ENCODE results near the gene SNAPIN. TPM values are rescaled to one million over a fixed set of nuclear protein-coding genes. Genes with fewer than 3 reads are reported as not detected.

Gene SNAPIN
- total and polyA plus RNA-seq, 9 of the 15 experiments (the other 6 are each of a cell fraction or from before 2014, with no cell fraction given), result 11.2 to 43.9 (median 32.3) TPM

- no peak for TF ChIP-seq ASH1L (IDR thresholded peaks at IDR 0.05; ENCODE audit: borderline replicate concordance, low read depth, partially characterized antibody)
- TF ChIP-seq, protein P1, sequence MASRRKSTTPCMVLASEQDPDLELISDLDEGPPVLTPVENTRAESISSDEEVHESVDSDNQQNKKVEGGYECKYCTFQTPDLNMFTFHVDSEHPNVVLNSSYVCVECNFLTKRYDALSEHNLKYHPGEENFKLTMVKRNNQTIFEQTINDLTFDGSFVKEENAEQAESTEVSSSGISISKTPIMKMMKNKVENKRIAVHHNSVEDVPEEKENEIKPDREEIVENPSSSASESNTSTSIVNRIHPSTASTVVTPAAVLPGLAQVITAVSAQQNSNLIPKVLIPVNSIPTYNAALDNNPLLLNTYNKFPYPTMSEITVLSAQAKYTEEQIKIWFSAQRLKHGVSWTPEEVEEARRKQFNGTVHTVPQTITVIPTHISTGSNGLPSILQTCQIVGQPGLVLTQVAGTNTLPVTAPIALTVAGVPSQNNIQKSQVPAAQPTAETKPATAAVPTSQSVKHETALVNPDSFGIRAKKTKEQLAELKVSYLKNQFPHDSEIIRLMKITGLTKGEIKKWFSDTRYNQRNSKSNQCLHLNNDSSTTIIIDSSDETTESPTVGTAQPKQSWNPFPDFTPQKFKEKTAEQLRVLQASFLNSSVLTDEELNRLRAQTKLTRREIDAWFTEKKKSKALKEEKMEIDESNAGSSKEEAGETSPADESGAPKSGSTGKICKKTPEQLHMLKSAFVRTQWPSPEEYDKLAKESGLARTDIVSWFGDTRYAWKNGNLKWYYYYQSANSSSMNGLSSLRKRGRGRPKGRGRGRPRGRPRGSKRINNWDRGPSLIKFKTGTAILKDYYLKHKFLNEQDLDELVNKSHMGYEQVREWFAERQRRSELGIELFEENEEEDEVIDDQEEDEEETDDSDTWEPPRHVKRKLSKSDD (conservative IDR thresholded peaks at IDR 0.05; ENCODE audit: low read length), result no peak
- peak in 1 of 2 experiments; percentile 60; a peak in 1 of 4 replicates for TF ChIP-seq KDM4B (IDR thresholded peaks at IDR 0.05; ENCODE audit: borderline replicate concordance in 2 of 2, low read depth in 1 of 2)
- peak; percentile 47; the same call in 1 of the 2 replicates for TF ChIP-seq PKNOX1 (IDR thresholded peaks at IDR 0.05)
- TF ChIP-seq GABPA (tag; conservative IDR thresholded peaks at IDR 0.05; ENCODE audit: low read depth), result peak; percentile 84
- TF ChIP-seq ZNF174 (CRISPR knock-in tag; IDR thresholded peaks at IDR 0.05), result no peak
- peak; percentile 87 for TF ChIP-seq POLR2A (conservative IDR thresholded peaks at IDR 0.05)
- 0 out of 2 replicates have a peak, but pooled peaks have one; percentile 36 for TF ChIP-seq ZNF644 (tag; IDR thresholded peaks at IDR 0.05; ENCODE audit: low read depth)
- TF ChIP-seq SLC30A9 (CRISPR knock-in tag; IDR thresholded peaks at IDR 0.05), result no peak
- no peak for TF ChIP-seq FOXP1 (CRISPR knock-in tag; IDR thresholded peaks at IDR 0.05)
- TF ChIP-seq EHMT2 (IDR thresholded peaks at IDR 0.05), result no peak
- no peak for TF ChIP-seq PHB (CRISPR knock-in tag; IDR thresholded peaks at IDR 0.05)
- 0 out of 2 replicates have a peak, but pooled peaks have one; percentile 17 for TF ChIP-seq ZNF263 (CRISPR knock-in tag; IDR thresholded peaks at IDR 0.05; ENCODE audit: borderline replicate concordance)
- TF ChIP-seq FOXK1 (CRISPR knock-in tag; IDR thresholded peaks at IDR 0.05; ENCODE audit: borderline replicate concordance), result no peak
- TF ChIP-seq, protein P2, sequence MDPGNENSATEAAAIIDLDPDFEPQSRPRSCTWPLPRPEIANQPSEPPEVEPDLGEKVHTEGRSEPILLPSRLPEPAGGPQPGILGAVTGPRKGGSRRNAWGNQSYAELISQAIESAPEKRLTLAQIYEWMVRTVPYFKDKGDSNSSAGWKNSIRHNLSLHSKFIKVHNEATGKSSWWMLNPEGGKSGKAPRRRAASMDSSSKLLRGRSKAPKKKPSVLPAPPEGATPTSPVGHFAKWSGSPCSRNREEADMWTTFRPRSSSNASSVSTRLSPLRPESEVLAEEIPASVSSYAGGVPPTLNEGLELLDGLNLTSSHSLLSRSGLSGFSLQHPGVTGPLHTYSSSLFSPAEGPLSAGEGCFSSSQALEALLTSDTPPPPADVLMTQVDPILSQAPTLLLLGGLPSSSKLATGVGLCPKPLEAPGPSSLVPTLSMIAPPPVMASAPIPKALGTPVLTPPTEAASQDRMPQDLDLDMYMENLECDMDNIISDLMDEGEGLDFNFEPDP (CRISPR knock-in tag; IDR thresholded peaks at IDR 0.05), result no peak
- TF ChIP-seq, protein P3, sequence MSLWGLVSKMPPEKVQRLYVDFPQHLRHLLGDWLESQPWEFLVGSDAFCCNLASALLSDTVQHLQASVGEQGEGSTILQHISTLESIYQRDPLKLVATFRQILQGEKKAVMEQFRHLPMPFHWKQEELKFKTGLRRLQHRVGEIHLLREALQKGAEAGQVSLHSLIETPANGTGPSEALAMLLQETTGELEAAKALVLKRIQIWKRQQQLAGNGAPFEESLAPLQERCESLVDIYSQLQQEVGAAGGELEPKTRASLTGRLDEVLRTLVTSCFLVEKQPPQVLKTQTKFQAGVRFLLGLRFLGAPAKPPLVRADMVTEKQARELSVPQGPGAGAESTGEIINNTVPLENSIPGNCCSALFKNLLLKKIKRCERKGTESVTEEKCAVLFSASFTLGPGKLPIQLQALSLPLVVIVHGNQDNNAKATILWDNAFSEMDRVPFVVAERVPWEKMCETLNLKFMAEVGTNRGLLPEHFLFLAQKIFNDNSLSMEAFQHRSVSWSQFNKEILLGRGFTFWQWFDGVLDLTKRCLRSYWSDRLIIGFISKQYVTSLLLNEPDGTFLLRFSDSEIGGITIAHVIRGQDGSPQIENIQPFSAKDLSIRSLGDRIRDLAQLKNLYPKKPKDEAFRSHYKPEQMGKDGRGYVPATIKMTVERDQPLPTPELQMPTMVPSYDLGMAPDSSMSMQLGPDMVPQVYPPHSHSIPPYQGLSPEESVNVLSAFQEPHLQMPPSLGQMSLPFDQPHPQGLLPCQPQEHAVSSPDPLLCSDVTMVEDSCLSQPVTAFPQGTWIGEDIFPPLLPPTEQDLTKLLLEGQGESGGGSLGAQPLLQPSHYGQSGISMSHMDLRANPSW (CRISPR knock-in tag; IDR thresholded peaks at IDR 0.05), result no peak
- peak in 1 of 2 experiments; percentile 23 for TF ChIP-seq E2F6 (IDR thresholded peaks at IDR 0.05; ENCODE audit: borderline replicate concordance in 1 of 2, extremely low read depth in 1 of 2, insufficient read depth in 1 of 2, insufficient read length in 1 of 2, low read depth in 1 of 2, low read length in 1 of 2, poor library complexity in 1 of 2, severe bottlenecking in 1 of 2)
- TF ChIP-seq CBFB (CRISPR knock-in tag; IDR thresholded peaks at IDR 0.05), result no peak
Measured at GRCh38 chr1:153658400-153659174, at the start of gene SNAPIN (continued).

Measured in K562 (cell line).